ENCODE results near the gene CAMK2D.

The CAMK2D gene

GRCh38 chr4:113627321-113627720 lies 134.2 kb downstream of the CAMK2D start:
- DNase-seq (ENCODE audit: insufficient read length, low spot score): no peak
- FAIRE-seq: no peak
- TF ChIP-seq TAF1 (IDR thresholded peaks at IDR 0.05; ENCODE audit: low read depth, low read length) (no peak), POU2F2 (IDR thresholded peaks at IDR 0.05; ENCODE audit: low read depth, low read length) (no peak), PAX5 (IDR thresholded peaks at IDR 0.05; ENCODE audit: insufficient read depth, low read length, severe bottlenecking) (no peak), SPI1 (IDR thresholded peaks at IDR 0.05; ENCODE audit: low read depth, low read length) (no peak), POLR2A (IDR thresholded peaks at IDR 0.05; ENCODE audit: low read depth, low read length) (no peak), POLR2AphosphoS5 (IDR thresholded peaks at IDR 0.05; ENCODE audit: low read depth, low read length) (no peak)

GRCh38 chr4:113625902-113626301 lies 135.6 kb downstream of the CAMK2D start:
- no peak for FAIRE-seq
- TF ChIP-seq POU2F2 (IDR thresholded peaks at IDR 0.05; ENCODE audit: low read depth, low read length) (no peak), SPI1 (IDR thresholded peaks at IDR 0.05; ENCODE audit: low read depth, low read length) (0 out of 2 replicates have a peak, but pooled peaks have one; percentile 22)

GRCh38 chr4:113623274-113623894 lies 138.2 kb downstream of the CAMK2D start:
- DNase-seq (ENCODE audit: insufficient read length, low spot score) (no peak), FAIRE-seq (peak; percentile 84)
- TF ChIP-seq POU2F2 (IDR thresholded peaks at IDR 0.05; ENCODE audit: low read depth, low read length) (no peak), POLR2AphosphoS5 (IDR thresholded peaks at IDR 0.05; ENCODE audit: low read depth, low read length) (no peak)

More at GRCh38 chr4:113625902-113626301, 135.6 kb downstream of the CAMK2D start:
- no peak for DNase-seq (ENCODE audit: insufficient read length, low spot score)

- DNase-seq (ENCODE audit: insufficient read length, low spot score) (no peak), FAIRE-seq (peak; percentile 55)
- no peak for TF ChIP-seq TAF1 (IDR thresholded peaks at IDR 0.05; ENCODE audit: low read depth, low read length)
- no peak for TF ChIP-seq POLR2A (IDR thresholded peaks at IDR 0.05; ENCODE audit: low read depth, low read length)
- no peak for TF ChIP-seq SPI1 (IDR thresholded peaks at IDR 0.05; ENCODE audit: low read depth, low read length)
- no peak for TF ChIP-seq PAX5 (IDR thresholded peaks at IDR 0.05; ENCODE audit: insufficient read depth, low read length, severe bottlenecking)
- TF ChIP-seq POU2F2 (IDR thresholded peaks at IDR 0.05; ENCODE audit: low read depth, low read length): no peak
Observed at GRCh38 chr4:113621633-113622032, 139.9 kb downstream of the CAMK2D start.

GRCh38 chr4:113620032-113620431 lies 141.5 kb downstream of the CAMK2D start:
- FAIRE-seq: peak; percentile 54
- no peak for DNase-seq (ENCODE audit: insufficient read length, low spot score)
- TF ChIP-seq POLR2A (IDR thresholded peaks at IDR 0.05; ENCODE audit: low read depth, low read length) (no peak), SPI1 (IDR thresholded peaks at IDR 0.05; ENCODE audit: low read depth, low read length) (no peak), POU2F2 (IDR thresholded peaks at IDR 0.05; ENCODE audit: low read depth, low read length) (no peak), TAF1 (IDR thresholded peaks at IDR 0.05; ENCODE audit: low read depth, low read length) (no peak), PAX5 (IDR thresholded peaks at IDR 0.05; ENCODE audit: insufficient read depth, low read length, severe bottlenecking) (no peak), POLR2AphosphoS5 (IDR thresholded peaks at IDR 0.05; ENCODE audit: low read depth, low read length) (no peak)

- no peak for DNase-seq (ENCODE audit: insufficient read length, low spot score)
- no peak for FAIRE-seq
- no peak for TF ChIP-seq SPI1 (IDR thresholded peaks at IDR 0.05; ENCODE audit: low read depth, low read length)
- TF ChIP-seq TAF1 (IDR thresholded peaks at IDR 0.05; ENCODE audit: low read depth, low read length): no peak
- no peak for TF ChIP-seq POU2F2 (IDR thresholded peaks at IDR 0.05; ENCODE audit: low read depth, low read length)
Observed at GRCh38 chr4:113619526-113619925, 142.0 kb downstream of the CAMK2D start.

- FAIRE-seq (no peak), DNase-seq (ENCODE audit: insufficient read length, low spot score) (no peak)
- TF ChIP-seq PAX5 (IDR thresholded peaks at IDR 0.05; ENCODE audit: insufficient read depth, low read length, severe bottlenecking) (no peak), POU2F2 (IDR thresholded peaks at IDR 0.05; ENCODE audit: low read depth, low read length) (no peak), SPI1 (IDR thresholded peaks at IDR 0.05; ENCODE audit: low read depth, low read length) (no peak), TAF1 (IDR thresholded peaks at IDR 0.05; ENCODE audit: low read depth, low read length) (no peak), POLR2A (IDR thresholded peaks at IDR 0.05; ENCODE audit: low read depth, low read length) (no peak), POLR2AphosphoS5 (IDR thresholded peaks at IDR 0.05; ENCODE audit: low read depth, low read length) (no peak)
Observed at GRCh38 chr4:113618205-113618604, 143.3 kb downstream of the CAMK2D start.

GRCh38 chr4:113617195-113617594 lies 144.3 kb downstream of the CAMK2D start:
- TF ChIP-seq SPI1 (IDR thresholded peaks at IDR 0.05; ENCODE audit: low read depth, low read length) (no peak), TAF1 (IDR thresholded peaks at IDR 0.05; ENCODE audit: low read depth, low read length) (no peak), POLR2A (IDR thresholded peaks at IDR 0.05; ENCODE audit: low read depth, low read length) (no peak)

GRCh38 chr4:113616443-113616842 lies 145.1 kb downstream of the CAMK2D start:
- no peak for TF ChIP-seq PAX5 (IDR thresholded peaks at IDR 0.05; ENCODE audit: insufficient read depth, low read length, severe bottlenecking)
- FAIRE-seq (peak; percentile 16), DNase-seq (ENCODE audit: insufficient read length, low spot score) (no peak)

More at GRCh38 chr4:113617195-113617594, 144.3 kb downstream of the CAMK2D start:
- FAIRE-seq (no peak), DNase-seq (ENCODE audit: insufficient read length, low spot score) (no peak)

- FAIRE-seq: no peak
- TF ChIP-seq POLR2AphosphoS5 (IDR thresholded peaks at IDR 0.05; ENCODE audit: low read depth, low read length) (no peak), TAF1 (IDR thresholded peaks at IDR 0.05; ENCODE audit: low read depth, low read length) (no peak), POLR2A (IDR thresholded peaks at IDR 0.05; ENCODE audit: low read depth, low read length) (no peak), POU2F2 (IDR thresholded peaks at IDR 0.05; ENCODE audit: low read depth, low read length) (no peak), SPI1 (IDR thresholded peaks at IDR 0.05; ENCODE audit: low read depth, low read length) (no peak)
- no peak for DNase-seq (ENCODE audit: insufficient read length, low spot score)
Observed at GRCh38 chr4:113614414-113614813, 147.1 kb downstream of the CAMK2D start.

GRCh38 chr4:113613503-113613902 lies 148.0 kb downstream of the CAMK2D start:
- TF ChIP-seq POU2F2 (IDR thresholded peaks at IDR 0.05; ENCODE audit: low read depth, low read length) (no peak), TAF1 (IDR thresholded peaks at IDR 0.05; ENCODE audit: low read depth, low read length) (no peak), POLR2A (IDR thresholded peaks at IDR 0.05; ENCODE audit: low read depth, low read length) (no peak), POLR2AphosphoS5 (IDR thresholded peaks at IDR 0.05; ENCODE audit: low read depth, low read length) (no peak), PAX5 (IDR thresholded peaks at IDR 0.05; ENCODE audit: insufficient read depth, low read length, severe bottlenecking) (no peak), SPI1 (IDR thresholded peaks at IDR 0.05; ENCODE audit: low read depth, low read length) (no peak)
- no peak for DNase-seq (ENCODE audit: insufficient read length, low spot score)
- FAIRE-seq: no peak
